Superior temporal gyrus (tissue), 1 donor: ENCODE measurements around the gene ARHGAP40.
A peak's percentile ranks its signal among the peaks of the same experiment; 100 is the strongest.

ENCODE experiments used
- DNase-seq: peaks from one replicate; pipeline ENCODE4 v3.0.0-alpha.2; 2016; ENCODE audit errors: extremely low spot score

The ARHGAP40 gene

DNA sequence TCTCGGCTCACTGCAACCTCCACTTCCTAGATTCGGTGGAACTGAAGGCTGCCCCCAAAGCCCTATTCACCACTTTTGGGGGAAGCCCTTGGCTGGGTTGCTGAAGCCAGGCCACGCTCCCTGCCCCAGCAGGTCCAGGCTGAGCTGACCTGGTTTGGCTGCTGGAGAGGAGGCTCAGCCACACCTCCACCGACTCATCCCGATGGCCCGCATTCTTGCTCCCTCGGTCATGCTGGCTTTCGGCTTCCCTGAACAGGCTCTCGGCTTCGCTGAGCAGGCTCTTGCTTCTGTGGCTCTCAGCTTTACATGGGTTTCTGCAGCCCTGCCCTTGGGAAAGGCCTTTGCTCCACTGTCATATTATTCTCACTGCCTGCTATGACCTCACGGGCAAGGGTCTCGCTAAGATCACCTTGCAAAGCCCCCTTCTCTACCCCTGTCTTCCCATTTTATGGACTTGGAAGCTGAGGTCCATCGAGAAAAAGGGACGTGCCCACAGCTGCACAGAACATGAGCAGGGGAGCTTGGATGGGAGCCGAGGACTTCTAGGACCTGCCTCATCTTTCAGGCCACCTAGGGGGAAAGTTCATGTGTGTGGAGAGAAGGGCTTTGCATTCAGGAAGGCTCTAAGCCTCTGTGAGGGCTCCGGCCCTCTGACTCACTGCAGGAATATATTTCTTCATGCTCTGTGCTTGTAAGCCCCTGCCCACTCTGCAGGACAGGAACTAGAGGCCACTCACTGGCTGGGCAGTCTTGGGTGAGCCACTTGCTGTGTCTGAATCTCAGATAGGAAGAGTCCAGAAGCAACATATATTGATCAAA lies 15.6 kb downstream of the ARHGAP40 start:
- no peak for DNase-seq

- no peak for DNase-seq
Observed at GRCh38 chr20:38617830-38618196, 16.2 kb downstream of the ARHGAP40 start.

DNA sequence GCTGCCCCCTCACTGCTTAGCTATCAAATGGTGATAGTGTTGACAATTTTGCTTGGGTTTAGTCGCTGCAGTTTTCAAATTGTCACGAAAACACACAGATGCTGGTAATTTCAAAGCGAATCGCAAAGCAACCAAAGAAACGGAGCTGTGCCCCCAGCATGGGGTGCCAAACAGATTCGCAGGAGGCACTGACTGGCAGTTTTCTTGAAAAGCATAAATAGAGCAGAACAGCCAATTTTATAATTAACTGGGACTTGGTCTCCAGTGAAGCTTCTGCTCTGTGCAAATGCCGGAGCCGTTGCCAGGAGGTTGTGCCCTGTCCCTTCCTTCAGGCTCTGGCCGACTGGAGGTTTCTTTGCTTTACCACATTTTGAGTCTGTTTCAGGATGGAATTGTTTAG lies 18.8 kb downstream of the ARHGAP40 start:
- no peak for DNase-seq

DNA sequence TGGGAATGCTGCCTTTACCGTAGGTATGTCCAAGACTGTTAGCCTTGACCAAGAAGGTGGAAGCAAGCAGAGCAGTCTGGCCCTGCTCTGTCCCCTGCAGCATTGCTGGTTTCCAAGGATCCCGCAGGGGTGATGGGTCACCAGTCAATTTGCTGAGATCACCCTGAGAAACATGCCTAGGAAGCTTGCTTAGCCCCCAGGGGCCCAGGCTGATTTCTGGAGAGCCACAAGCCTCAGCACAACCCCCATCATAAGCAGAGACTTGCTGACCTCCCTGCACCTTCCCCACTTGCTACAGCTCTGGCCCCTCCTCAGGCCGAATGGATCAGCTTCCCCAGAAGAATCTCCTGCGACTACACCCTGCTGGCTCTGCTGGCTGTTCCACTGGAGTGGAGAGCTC lies 21.5 kb downstream of the ARHGAP40 start:
- no peak for DNase-seq

GRCh38 chr20:38624084-38624483 lies 22.5 kb downstream of the ARHGAP40 start:
- no peak for DNase-seq

- DNase-seq: no peak
Observed at GRCh38 chr20:38625896-38626295, 24.3 kb downstream of the ARHGAP40 start.

DNA sequence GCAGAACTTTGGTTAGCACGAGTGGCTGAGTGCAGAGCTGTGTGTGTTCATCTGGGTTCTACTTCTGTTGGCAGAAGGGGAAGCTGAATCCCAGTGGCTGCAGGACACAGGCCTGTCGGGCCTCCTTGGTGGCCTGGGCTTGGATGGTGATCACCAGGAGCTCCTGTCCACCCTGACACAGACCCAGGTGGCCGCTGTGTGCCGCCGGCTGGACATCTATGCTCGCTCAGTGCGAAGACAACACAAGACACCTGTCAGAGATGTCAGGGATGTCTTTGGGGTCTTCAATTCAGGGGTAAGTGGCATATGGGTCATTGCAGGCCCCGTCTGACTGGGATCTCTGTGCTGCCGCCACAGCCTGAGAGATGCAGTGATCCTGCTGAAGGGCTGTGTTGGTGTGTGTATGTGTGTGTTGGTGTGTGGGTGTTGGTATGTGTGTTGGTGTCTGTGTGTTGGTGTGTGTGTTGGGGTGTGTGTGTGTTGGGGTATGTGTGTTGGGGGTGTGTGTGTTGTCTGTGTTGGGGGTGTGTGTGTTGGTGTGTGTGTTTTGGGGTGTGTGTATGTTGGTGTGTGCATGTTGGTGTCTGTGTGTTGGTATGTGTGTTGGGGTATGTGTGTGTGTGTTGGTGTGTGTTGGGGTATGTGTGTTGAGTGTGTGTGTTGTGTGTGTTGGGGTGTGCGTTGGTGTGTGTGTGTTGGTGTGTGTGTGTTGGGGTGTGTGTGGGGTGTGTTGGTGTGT lies 25.5 kb downstream of the ARHGAP40 start:
- no peak for DNase-seq

GRCh38 chr20:38628580-38629470 lies 27.2 kb downstream of the ARHGAP40 start:
- no peak for DNase-seq

DNA sequence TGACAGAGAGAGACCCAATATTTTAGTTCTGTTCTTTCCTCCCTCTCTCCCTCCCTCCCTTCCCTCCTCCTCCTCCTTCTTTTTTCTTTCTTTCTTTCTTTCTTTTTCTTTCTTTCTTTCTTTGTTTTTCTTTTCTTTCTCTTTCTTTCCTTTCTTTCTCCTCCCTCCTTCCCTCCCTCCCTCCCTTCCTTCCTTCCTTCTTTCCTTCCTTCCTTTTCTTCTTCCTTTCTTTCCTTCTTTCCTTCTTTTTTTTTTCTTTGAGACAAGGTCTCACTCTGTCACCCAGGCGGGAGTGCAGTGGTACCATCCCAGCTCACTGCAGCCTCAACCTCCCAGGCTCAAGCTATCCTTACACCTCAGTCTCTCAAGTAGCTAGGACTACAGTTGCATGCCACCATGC lies 28.4 kb downstream of the ARHGAP40 start:
- no peak for DNase-seq

- DNase-seq: no peak
Observed at GRCh38 chr20:38630727-38631126, 29.1 kb downstream of the ARHGAP40 start.

DNA sequence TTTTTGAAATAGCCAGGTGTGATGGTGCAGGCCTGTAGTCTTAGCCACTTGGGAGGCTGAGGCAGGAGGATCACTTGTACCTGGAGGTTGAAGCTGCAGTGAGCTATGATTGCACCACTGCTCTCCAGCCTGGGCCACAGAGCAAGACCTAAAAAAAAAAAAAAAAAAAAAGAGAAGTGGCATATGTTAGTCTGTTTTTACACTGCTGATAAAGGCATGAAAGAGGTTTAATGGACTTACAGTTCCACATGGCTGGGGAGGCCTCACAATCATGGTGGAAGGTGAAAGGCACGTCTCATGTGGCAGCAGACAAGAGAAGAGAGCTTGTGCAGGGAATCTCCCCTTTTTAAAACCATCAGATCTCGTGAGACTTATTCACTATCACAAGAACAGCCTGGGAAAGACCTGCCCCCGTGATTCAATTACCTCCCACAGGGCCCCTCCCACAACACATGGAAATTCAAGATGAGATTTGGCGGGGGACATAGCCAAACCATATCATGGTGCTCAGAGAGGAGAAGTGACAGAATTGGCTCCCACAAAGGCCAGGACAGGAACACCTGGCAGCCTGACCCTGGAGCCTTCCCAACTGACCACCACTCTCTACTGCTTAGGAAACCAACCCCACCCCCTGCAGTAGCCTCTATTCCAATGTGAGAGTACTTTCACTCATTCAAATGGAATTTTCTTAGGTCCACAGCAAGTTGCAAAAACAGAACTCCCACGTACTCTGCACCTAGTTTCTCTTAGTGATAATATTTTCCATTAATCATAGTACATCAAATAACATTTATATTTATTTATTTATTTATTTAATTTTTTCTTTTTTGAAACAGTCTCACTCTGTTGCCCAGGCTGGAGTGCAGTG lies 29.8 kb downstream of the ARHGAP40 start:
- DNase-seq: no peak

DNA sequence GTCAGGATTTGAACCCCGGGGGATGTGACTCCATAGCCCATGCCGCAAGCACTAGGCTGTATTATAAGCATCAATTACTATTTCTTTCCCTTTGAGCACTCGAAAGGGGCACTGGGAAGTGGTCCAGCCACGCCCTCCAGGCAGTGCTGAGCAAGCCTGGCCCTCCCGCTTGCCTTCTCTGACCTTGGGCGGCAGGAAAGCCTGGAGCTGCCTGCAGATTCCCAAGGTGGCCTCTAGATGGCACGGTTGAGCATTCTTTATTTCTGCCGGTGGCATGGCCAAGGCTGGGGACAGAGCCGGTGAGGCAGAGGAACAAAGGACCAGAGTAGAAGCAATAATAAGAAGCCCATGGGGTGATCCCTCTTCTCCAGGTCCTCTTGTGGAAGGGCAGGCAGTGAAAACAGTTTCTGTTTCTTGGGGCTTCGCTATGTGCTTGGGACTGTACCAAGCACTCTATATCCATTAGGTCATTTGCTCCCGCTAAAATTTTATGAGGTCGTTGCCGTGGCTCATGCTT lies 32.0 kb downstream of the ARHGAP40 start:
- DNase-seq: peak; percentile 60

GRCh38 chr20:38635721-38636288 lies 34.2 kb downstream of the ARHGAP40 start:
- no peak for DNase-seq

DNA sequence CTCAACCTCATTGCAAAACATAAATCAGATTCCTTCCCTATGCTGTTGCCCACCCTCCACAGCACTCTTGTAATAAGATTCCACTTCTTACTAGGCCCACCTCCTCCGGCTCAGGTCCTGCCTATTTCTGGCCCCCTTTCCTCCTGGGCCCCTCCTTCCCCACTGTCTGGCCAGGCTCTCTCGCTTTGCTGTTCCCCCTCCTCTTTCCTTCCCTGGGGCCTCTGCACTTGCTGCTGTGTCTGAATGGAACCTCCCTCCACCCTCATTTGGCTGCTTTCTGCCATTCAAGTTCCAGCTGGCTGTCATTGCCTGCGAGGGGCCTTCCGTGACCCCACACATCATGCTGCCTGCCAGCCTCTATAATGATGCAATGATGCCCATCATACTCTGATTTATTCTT lies 38.9 kb downstream of the ARHGAP40 start:
- DNase-seq: no peak

DNA sequence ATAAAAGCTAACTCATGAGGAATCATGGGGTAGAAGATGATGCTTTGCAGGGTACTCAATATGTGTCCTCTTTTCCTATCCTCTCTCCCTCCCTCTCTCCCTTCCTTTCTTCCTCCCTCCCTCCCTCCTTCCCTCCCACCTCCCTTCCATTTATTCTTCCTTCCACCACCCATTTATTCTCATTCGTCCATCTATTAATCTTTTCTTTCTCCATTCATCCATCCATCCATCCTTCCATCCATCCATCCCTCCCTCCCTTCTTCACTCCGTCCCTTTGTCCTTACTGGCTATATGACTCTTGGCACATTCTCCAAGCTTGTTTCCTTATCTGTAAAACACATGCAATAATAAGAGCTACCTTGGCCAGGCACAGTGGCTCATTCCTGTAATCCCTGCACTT lies 40.9 kb downstream of the ARHGAP40 start:
- no peak for DNase-seq

DNA sequence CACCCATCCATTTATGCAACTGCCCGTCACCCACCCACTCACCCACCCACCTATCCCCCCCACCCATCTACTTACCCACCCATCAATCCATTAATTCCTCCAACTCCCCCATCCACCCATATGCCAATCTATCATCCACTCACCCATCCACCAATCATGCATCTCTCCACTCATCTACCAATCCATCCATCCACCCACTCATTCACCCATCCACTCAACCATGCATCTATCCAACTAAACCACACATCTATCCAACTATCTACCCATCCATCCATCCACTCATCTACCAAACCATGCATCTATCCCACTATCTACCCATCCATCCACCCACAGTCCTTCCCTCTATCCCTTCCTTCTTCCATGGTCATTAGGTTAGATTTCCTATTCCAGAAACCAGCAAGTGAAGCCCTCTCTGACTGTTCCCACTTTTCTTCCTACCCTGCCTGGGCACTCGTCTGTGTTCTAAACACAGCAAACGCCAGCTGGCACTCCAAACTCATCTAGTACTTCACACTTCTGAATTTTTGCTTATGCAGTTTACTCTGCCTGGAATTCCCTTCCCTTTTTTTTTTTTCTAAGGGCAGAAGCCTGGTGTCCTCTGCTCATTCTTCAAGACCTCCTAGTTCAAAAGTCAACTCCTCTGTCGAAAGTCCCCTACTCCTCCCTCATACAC lies 43.1 kb downstream of the ARHGAP40 start:
- peak; percentile 22 for DNase-seq

DNA sequence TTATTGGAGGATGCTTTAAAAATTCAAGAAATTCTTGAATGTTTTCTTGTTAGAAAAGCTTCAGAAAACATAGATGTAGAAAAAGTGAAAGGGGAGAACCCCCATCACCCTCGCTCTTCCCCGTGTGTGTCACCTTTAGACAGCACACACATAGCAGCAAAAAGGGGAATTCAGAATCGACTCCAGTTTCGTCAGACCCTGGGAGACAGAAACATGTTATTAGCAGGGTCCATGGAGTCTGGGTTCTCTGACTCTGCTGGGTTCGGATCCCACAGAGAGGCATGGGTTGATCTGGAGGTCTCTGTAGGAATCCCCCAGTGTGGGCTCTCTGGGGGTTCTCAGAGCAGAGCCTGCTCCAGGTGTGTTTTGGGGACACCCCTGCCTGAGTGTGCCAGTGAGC lies 43.7 kb downstream of the ARHGAP40 start:
- no peak for DNase-seq

DNA sequence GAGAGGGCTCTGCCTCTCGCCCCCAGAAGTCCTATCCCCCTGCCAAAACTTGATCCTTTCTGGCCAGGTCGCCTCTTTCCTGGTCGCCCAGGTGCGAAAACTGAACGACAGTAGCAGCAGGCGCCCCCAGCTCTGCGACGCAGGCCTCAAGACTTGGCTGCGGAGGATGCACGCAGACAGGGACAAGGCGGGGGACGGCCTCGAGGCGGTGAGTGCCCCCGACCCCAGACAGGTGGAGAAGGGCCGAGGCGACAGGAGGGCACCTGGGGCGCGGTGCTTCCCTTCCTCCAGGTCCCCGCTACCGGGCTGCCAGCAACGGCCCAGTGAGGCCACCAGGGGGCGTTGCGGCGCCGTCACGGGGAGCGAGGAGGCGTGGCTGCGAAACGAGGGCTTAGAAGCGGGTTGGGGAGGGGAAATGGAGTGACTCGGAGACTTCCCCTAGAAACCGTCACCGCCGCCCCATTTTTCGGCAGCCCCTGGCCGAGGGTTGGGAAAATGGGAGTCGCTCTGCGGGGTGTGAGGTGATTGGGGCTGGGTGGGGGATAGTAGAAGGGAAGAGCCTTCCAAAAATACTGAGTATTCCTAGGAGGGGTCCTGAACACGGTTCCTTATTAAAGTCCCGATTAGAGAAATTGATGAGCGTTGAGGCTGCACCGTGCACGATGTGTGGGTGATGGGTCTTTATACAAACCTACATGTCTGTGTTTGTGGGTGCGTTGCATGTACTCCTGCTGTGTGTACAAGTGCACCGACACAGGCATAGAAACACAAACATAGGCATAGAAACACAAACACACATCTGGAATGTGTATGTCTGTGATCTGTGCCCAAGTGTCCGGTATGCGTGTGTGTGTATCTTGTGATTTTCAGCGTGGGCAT lies 44.6 kb downstream of the ARHGAP40 start:
- peak; percentile 81 for DNase-seq

GRCh38 chr20:38649275-38649891 lies 47.8 kb downstream of the ARHGAP40 start:
- peak; percentile 75 for DNase-seq
